NCI-H1694 treated with DMSO at 0.1 percent for 48 hours (cell line): Measurements from ENCODE around the gene TRUB2.

Experiments
- DNase-seq: peaks from one replicate; lab custom pipeline; 2025; lab: John Stamatoyannopoulos, UW

The TRUB2 gene

DNA sequence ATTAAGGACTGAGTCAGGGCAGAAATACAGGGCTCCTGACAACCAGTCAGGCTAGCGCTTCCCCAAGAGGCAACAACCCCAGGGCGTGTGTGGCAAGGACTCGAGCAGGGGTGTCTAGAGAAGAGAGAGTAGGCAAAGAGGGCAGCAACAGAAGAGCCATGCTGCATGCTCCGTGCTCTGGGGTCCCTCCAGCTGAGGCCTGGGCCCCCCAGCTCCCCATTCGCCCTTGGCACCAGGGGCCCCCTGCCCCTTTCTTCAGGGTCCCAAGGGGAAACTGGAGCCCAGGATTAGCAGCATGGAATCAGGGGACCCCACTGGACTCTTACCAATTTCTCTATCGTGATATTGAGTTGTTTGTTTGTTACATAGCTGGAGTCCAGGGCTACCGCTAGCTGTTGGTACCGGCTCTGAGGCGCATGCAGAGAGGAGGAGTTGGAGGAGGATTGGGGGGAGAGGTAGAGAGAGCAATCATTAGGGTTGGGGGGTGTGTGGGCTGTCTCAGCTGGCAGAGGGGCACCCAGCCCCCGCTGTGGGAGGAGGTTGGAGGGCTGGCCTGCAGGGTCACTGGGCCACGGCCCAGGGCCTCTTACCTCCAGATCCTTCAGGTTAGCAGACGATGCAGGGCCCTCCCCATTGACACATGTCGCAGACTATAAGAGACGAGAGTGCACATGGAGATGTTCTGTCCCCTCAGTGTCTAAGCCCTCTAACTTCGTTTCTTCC, 55.2 kb downstream of the TRUB2 start:
- DNase-seq: no peak

DNA sequence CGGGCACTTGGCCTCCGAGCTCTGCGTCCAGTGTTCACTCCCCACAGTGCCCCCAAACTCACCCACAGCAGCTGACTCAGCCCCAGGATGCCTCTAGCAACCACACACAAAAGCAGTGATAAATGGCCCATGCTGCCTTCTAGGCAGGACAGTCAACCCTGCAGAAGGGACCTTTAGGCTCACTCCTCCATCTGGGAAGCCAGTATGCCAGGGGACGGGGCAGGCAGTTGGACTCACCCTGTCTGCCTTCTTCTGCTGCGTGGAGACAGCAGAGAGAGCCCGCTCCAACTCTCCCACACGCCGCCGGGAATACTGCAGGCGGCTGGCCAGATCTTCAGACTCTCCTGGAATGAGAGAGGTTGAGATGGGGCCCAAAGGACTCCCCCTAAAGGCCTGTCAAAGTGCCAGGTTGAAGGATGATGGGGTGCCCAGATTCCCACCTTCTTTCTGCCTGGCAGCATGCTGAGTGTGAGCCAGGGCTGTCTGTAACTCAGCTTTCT, 56.8 kb downstream of the TRUB2 start:
- DNase-seq: no peak

DNA sequence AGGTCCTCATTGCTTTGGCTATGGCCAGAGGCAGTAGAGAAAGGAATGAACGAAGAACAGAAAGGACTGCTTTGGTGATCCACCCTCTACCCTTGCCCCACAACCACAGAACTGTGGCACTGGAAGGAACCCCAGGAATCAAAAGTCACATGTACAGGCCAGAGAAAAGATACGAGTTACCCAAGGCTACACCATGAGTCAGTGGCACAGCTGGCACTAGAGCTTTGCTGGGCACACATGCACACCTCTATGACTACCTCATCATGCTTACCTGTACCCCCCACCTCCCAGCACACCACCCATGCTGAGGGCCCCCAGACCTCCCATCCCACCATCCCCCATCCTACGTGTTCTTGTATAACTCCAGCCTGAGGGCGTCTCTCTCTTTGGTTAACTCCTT, 59.6 kb downstream of the TRUB2 start:
- no peak for DNase-seq

- no peak for DNase-seq
These were observed 61.9 kb downstream of the TRUB2 start for GRCh38 chr9:128260340-128260739.

DNA sequence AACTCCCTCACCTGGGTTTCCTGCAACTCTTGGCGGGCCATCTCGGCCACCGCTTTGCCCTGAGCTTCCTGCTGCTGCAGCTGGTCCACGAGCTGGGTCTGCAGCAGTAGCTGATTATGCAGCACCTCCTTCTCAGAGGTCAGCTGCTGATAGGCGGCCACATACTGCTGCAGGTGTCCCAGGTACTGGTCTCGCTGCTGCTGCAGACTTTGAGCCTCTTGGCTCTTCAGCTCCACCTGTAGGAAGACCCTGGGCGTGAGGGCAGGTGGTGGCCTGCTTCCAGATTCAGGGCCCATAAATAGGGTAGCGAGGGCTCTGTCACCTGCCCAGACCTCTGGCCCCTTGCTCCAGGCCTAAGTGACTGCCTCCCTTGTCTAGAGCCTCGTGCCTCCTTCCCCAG, 63.1 kb downstream of the TRUB2 start:
- DNase-seq: no peak

- no peak for DNase-seq
These were observed 63.9 kb downstream of the TRUB2 start for GRCh38 chr9:128258326-128258725.

DNA sequence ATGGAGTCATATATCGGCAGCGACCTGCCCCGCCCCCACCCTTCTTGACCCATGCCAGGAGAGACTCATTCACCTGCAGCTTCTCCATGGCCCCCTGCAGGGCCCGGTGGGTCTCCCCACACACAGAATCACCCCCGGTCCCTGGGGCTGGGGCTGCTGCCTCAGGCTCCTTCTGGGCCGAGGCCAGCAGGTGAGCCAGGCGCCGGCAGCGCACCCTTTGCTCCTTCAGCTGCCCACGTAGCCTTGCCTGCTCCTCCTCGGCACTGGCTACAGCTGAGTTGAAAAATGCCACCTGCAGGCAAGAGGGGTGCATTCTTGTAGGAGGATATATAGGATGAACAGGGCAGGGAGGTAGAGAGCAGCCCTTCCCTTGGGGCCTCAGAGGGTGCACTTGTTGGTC, 64.3 kb downstream of the TRUB2 start:
- no peak for DNase-seq

DNA sequence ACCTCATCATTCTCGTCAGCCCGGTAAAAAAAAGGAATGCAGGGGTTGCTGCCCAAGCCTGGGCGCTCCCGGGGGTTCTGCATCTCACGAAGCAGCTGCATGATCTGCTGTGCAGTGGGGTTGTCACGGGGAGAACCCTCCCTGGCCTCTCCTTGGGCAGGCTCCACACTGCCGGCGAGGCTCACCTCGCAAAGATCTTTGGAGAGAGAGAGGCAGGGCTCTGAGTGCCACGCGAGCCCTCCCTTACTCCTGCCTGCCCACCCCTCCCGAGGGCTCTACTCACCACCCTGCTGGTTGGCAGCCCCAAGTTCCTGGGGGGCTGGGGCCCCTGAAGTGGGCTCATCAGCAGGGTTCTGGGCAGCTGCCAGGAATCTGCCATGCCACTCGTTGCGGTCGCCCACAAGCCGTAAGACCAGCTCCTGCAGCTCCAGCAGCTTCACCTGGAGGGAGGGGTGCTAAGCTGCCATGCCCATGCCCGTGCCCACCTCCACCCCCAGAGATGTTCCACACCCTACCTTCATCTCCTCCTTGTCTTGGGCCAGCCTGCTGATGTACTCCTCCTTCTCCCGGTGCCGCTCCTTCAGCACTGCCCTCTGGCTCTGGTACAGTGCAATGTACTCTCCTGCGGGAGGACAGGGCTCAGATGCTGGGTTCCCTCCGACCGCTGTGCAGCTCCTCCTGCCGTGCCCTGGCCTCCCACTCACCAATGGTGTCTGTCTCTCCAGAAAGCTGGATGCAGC, 65.0 kb downstream of the TRUB2 start:
- no peak for DNase-seq
